GF-D8 (cell line): ENCODE data around the gene DCLK2.

Experiments
- DNase-seq: peaks from one replicate; lab custom pipeline; 2025; lab: John Stamatoyannopoulos, UW

Gene DCLK2

DNA sequence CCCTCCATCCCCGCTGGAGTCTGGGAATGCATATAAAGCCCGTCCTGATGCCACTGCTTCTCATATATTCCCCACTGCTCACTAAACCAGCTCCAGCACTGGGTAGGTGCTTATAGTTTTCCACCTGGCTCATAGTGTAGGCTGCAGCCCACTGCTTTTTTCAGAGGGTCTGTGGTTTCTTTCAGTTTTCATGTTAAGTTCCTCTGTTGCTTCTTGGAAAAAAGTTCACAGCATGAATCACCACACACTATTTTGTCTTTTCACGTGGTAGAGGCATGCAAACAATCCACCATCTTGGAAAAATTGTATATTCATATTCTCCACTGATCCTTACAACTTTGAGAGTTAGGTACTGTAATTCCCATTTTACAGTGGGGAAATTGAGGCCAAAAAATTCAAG lies 39.4 kb downstream of the DCLK2 start:
- DNase-seq, result no peak

DNA sequence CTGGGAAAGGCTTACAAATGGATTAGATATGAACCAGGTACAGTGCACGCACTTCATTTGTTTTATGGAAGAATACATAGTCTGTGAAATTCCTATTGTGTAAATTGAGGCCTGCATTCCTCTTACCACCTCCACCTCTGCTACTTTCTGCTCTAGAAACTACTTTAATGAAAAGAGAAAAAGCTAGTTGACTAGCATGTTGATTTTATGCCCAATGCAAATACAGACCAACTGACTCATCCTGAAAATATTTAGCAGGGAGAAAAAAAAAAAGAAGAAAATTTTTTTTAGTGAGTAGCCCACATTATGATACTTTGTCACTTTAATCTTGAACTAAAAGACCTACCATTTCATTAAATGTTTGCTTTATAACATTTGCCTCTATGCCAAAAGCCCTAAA lies 41.2 kb downstream of the DCLK2 start:
- DNase-seq, result no peak

DNA sequence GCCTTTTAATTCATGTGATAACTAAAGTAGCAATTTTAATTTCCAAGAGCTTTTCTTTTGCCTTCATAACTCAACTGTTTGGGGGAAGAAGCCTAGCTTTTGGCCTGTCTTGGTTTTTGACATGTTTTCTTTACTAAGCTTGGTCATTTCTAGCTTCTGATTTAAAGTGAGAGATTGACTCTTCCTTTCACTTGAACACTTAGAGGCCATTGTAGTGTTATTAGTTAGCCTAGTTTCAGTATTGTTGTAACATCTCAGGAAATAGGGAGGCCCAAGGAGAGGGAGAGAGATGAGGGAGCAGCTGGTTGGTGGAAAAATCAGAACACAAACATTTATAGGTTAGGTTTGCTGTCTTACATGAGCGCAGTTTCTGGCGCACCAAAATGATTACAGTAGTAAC lies 44.8 kb downstream of the DCLK2 start:
- no peak for DNase-seq

DNA sequence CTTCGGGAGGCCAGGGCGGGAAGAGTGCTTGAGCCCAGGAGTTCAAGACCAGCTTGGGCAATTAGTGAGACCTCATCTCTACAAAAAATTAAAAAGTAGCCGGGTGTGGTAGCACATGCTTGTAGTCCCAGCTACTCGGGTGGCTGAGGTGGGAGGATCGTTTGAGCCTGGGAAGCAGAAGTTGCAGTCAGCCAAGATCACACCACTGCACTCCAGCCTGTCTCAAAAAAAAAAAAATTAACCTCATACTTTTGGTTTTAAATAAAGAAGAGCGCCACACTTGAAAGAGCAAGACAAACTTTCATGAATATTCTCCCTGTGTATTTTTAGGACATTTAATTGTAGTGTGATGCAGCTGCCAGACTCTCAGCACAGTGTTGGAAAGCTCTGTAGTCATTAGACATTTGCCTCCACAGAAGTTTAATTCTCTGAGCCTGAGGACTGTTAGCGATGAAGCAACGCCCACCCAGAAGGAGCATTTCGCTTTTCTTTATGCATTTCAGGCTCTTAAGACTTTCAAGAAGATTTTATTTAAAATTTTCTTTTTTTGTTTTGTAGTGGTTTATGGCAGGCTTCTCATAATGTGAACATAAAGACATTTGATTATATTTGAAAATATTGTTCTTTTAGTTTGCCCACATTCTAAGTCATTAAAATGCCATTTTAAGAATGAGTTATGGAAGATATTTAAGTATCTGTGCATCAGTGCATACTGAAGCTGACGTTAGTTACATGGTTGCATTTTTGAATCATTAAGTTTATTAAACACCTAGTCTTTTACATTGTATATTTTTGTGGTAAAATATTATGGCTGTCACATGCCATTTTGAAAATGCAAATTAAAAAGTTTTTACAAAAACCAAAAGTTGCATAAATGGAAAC lies 45.8 kb downstream of the DCLK2 start:
- DNase-seq, result no peak

DNA sequence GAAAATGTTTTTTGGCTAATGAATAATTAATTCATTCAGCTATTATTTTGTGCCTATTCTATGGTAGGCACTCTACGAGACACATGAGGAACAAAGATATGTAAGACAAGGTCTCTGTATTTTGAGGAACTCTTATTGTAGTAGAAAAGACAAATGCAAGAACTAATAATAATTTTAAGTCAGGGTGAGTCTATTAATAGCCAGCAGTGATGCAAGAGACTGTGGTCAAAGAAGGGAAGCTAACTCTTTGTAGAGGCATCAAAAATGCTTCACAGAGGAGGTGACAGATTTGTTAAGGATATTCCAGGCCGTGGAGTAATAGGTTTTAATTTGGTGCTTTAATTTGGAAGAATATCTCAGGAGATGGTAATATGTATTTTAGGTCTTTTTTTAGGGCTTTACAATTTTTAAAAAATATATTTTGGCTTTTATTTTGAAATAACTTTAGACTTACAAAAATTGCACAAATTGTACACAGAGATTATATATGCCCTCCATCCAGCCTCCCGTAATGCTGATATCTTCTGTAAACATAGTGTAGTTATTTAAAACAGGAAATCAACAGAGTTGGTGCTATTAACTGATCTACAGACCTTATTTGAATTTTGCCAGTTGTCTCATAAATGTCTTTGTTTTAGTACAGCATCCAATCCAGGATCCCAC lies 48.1 kb downstream of the DCLK2 start:
- no peak for DNase-seq

DNA sequence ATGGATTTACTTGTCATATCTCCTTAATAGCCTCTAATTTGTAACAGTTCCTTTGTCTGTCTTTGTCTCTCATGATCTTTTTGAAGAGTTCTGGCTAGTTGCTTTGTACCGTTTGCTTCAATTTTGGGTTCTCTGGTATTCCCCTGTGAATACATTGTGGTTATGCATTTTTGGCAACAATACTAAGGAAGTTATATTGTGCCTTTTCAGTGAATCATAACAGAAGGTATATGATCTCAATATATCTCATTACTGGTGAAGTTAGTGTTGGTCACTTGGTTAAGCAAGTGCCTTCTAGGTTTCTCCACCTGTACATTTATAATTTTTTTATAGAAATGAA lies 48.6 kb downstream of the DCLK2 start:
- DNase-seq, result no peak

DNA sequence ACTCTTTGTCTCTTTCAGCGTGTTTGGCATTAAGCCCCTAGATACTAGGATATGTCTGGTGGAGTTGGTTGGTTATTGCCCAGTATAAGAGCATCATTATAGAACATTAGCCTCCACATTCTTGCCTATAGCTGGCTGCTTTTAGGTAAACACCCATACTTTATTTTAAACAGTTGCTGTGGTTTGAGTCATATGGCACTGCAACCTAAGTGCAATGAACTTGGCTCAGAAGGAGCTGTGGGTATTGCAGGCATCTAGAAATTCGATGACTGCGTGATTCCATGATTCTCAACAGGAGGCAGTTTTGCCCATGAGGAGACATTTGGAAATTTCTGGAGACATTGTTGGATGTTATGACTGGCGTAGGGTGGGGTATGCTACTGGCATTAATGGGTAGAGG lies 49.5 kb downstream of the DCLK2 start:
- no peak for DNase-seq

DNA sequence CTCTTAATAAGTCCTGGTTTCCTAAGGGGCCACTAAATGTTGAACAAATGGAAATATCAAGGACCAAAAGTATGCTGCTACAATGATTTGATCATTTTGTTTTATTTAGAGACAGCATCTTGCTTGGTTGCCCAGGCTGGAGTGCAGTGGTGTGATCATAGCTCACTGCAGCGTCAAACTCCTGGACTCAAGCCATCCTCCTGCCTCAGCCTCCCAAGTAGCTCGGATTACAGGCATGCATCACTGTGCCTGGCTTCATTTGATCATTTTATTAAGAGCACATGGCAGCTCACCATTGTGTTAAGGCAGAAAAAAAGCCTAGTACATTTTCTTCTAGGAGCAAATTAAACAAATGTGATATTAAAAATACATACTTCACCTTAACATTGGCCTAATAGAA lies 52.7 kb downstream of the DCLK2 start:
- DNase-seq, result no peak

DNA sequence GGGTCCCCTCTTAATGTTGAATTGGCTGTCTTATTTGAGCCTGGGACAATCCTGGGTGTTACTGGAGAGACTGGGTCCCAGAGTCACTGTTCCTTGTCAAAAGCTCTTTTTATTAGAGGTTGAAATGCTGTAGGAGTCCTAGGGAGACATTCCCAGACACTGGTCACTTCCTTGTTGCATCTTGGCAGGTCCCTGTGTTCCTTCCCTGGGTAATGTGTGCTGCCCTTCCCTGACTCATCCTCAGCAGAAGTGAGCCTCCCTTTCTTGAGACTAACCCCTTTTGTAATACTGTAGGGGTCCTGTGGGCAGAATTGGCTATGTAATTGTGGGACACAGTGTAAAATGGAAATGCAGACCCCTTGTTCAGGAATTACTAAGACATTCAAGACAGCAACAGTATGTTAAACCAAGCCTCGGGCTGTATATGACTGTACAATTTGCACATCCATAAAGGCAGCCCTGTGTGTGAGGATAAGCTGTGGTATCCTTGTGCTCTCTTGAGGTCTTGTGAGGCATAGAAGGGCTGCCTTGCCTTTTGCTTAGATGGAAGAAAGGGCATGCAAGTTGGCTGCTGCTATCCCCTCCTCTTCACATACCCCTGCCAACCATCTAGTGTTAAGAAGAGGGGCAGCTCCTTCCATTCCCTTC lies 53.5 kb downstream of the DCLK2 start:
- no peak for DNase-seq

DNA sequence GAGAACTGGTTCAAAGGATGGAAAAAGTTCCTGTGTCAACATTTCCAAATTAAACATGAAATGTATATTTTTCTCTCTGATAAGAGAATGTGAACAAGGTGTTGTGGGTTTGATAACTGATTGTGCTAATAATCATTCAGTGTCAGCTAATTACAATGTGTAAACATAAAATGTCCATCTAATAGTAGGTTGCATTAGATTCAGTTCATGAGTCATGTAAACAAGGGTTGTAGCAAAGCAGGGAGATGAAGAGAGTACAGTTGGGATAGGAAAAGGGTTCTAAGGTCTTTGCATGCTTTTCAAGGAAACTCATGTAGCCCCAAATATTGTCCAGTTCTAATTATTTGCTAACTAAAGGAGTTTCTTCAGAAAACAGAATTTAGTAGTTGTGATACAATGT lies 55.4 kb downstream of the DCLK2 start:
- no peak for DNase-seq

DNA sequence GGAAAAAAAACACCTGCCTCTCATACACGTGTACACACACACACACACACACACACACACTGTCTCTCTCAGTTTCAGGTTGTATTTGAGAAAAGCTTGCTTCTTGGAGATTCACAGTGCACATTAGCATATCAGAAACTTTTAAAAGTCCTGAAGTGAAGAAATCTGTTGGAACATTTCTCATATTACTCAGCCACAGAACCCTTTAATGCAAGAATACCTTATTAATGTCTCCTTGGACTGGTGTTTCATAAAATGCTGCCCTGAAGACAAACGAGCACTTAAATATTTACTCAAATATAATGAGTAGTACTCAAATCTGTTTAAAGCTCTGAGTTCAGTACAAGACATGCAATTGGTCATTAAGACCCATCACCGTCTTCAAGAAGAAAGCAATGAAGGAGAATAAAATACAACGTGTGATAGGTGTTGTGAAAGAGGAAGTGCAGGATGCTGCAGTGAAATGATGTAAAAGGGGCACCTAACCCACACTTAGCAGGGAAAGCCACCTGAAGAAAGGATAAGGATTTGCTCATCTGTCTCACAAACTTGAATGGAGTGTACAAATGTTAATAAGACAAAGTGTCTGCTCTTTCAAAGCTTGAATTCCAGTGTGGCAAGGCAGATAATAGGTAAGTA lies 57.0 kb downstream of the DCLK2 start:
- DNase-seq, result no peak

DNA sequence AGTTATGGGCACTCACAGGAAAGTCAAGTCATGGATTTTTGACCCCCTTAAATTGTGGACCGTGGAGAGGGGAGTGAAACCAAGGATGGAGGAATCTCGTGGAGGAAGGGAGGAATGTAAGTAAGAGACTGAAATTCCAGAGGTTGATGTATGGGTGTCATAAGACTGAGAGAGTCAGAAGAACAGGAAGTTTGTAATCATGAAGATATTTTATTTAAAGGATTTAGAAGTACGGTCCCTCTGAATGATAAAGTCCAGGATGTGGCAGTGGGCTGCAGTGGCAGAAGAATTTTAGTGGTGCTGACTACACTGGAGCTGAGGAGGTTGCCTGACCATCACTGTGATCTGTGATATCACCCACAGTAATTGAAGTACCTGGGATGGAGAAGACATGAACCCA lies 57.8 kb downstream of the DCLK2 start:
- no peak for DNase-seq

DNA sequence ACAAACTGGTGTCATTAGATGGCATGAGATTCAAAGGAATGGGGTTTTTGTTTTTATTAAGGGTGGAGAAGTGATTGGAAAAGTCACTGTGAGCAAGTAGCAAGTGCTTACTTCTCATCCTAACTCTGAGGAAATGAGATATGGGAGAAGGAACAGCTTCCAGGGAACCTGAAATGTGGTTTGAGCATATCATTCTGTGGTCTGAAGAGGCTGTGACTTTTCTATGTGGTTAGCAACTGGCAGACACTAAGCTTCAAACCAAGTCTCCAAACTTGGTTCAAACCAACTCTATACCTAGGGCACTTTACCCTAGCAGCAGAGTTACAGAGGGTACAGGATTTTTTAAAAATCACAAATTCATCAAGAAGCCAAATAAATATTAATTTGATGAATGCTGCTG lies 58.2 kb downstream of the DCLK2 start:
- DNase-seq, result no peak

DNA sequence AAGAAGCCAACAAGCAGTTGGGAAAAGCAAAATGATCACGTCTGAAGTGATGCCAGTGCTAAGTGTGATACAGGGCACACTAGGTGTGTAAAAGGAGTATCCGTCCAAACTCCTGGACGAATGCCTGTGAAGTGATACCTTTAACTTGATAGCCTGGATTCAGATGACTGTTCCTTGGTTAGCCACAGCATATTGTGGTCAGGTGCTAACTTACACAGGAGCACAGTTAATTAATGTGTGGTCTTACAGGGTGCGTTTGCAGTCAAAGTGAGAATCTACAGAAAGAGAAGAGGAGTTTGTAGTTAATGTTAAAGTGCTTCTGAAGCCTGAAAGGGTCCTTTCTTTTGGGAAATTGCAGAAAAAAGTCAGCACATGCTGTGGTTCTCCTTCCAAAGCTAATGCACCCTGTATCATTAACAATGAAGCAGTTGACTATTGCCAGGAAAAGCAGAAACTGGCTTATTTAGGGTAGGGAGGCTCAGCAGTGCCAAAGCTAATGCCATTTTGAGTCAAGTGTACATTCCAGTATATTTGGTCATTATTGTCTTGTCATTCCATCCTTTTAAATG lies 61.1 kb downstream of the DCLK2 start:
- no peak for DNase-seq

DNA sequence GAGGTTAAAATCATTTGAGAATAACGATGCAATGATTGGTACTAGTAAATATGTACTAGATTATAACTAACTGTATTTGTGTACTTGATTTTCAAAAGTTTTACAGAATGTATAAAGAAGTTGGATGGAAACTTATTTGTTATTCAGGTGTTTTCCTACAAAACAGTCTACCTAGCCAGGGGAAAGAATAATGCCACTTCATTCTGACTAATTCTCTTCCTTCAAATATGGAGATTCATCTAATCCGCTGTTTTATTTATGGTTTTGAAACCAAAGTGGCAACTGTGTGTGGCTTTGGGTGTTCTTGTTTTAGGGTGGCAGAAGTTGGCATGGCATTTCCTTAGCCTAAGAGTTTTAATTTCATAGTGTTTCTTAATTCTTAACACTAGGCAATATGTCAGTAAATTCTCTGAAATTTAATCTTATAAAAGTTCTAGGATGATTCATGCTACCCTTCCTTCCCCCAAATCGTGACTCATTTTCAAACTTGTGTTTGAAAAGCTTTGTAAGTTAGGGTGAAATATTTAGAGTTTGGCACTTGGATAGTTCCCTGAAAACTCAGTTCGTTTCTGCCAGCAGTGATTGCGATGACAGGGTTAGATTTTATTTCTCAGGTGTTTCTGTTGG lies 62.6 kb downstream of the DCLK2 start:
- no peak for DNase-seq

DNA sequence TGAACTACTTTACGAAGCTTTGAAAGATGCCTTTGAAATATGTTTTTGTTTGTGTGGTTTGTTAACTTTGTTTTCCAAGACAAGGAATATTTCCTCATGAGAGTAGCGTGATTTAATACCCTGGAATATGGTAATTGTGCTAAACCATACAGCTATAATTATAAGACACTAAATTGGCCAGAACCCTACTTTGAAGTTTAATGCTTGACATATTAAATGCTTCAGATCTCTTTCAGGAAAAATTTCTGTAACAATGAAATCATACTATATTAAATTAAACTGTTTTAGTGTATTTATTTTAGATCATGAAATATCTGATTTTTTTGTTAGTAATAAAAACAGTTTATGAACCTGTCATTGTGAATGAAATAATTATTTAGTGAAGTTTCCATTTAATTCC lies 63.5 kb downstream of the DCLK2 start:
- DNase-seq, result no peak

DNA sequence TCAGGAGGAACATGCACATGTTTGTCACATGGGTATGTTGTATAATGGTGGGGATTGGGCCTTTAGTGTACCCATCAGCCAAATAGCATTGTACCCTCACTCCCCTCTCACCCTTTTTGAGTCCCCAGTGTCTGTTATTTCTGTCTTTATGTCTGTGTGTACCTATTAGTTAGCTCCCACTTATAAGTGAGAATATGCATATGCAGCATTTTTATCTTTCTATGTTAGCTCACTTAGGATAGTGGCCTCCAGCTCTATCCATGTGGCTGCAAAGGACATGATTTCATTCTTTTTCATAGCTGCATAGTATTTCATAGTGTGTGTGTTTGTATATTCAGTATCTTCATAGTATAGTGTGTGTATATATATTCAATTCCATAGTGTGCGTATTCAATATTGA lies 64.6 kb downstream of the DCLK2 start:
- no peak for DNase-seq

DNA sequence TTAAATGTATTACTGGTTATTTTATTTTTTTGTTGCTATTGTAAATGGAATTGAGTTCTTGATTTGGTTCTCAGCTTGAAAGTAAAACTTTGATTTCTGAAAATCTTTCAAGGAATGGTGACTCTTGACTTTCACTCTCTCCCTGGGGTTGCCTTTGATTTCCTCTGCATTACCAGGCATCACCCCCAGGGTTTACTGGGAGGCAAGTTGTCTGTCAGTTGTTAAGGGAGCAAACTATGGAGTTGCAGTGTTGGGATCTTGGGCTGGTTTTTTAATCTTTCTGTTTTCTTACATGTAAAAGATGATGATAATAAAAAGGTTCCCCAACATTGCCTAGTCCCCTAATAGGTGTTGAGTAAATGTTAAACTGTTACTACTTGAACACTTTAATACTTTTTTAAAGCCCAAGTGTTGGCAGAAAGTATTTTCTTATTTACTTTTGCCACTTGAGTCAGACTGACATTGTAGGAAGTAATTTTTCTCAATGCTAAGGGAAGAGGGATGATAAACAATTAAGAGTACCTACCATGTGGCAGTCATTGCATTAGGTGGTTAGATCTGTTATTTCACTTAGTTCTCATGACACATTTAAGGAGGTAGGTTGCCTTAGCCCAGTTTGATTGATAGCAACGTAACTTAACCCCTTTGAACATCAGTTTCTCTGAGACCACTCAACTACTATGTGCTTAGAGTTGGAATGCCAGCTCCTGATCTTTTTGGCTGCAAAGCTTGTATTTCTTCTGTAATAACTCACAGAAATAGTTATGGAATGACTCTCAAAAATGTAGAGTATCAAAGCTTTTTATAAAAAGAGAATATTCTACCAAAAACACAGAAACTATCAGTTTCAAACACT lies 67.1 kb downstream of the DCLK2 start:
- DNase-seq, result no peak

DNA sequence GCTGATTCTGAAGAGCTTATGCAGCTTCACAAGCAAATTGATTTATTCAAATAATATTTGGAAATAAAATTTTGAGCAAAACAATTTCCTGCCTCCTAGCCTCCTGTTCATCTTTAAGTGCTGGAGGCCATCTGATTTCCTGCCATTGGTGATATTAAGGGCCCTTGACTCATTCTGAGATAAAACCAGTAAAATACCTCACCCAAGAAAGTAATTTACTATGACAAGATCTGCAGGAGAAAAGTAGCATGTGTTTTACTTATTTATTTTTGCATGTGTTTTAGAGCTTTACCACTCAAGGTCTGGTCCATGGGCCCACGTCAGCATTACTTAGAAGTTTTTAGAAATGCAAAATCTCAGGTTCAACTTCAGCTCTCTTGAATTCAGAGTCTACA lies 67.7 kb downstream of the DCLK2 start:
- no peak for DNase-seq

DNA sequence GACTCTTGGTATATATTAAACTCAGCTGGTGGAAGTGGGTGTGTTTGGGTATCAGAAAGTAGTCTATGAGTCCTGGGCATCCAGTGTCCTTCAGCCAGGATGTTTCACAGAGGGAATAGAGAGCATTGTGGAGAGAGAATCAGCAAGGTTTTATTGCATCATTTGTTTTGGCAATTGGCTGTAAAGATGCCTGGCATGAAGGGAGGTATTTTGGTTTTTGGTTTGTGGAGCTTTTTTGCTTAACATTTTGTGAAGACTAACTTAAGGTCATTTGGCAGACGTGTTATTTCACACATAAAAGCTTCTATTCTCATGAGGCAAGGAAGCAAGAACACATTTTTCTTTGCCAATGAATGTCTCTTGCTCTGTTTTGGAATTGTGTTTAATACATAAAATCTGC lies 71.1 kb downstream of the DCLK2 start:
- DNase-seq, result no peak

DNA sequence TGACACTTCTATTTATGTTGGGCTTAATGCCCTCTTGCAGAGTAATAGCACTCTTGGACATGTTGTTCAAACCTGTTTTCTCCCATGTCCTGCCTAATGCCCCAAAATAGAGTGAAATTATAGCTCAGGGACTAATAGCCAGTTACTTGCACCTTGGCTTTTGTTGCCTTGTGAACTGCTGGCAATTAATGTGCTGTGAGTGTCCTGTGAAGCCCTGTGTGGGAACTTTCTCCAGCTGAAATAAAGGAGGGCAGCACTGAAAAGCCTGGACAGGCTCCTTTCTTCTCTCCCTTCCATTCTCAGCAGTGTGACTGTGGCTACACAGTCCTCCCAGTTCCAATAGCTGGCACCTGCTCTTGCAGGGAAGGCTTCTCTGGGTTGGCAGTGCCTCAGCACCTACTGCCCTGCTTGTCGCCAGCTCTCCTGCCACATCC lies 72.4 kb downstream of the DCLK2 start:
- no peak for DNase-seq
